Amygdala (tissue), 56 donors: ENCODE results near the gene MALL.
"Not testable (repeated sequence)": the region's sequence is repeated elsewhere in the genome, so short reads cannot be mapped to it uniquely, and the experiment has no call there.

ENCODE experiments used
- DNase-seq, 56 donors: peaks; one replicate each; lab custom pipeline; 2025; lab: John Stamatoyannopoulos, UW

MALL gene

DNA sequence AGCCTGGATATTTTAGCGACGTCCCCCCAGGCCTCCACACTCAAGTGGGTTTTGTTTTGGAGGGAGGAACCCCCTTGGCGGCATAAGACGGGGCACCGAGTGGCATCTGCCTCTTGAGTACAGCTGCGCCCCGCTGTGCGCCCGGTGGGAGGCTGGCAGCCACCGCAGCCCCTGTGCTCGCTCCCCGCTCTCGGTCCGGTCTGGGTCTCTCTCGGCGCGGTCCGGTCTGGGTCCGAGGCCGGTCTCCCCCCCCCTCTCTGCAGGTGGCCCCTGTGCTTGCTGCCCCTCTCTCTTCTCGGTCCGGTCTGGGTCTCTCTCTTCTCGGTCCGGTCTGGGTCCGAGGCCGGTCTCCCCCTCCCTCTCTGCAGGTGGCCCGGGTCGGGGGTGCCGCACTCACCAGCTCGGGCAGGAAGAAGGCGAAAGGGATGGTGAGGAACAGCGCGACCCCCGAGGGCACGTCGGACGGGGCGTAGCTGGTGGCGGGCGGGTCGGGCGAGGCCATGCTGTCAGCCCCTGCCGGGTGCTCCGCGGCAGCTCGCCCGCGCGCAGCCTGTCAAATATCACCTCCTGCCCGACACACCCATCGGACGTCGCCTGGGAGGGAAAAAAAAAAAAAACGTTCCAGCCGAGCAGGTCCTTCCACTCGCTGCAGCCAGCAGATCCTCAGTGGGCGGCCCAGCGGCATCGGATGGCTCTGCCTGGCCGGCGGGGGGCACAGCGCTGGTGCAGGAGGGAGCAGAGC, at the start of gene MALL:
Gene MALL (minus strand): TSS at position 532 of the 742 bp plus-strand sequence. CDS start 30 bp downstream, at position 502.
- no peak for DNase-seq

- DNase-seq = peak in 4 of 56 donors; percentile 1 to 33 (median 7)
Measured at GRCh38 chr2:110157153-110157793, 41.7 kb upstream of the MALL start.

GRCh38 chr2:110154828-110155227, 39.2 kb upstream of the MALL start:
- DNase-seq = not testable (repeated sequence)

- not testable (repeated sequence) for DNase-seq
Measured at GRCh38 chr2:110154188-110154587, 38.6 kb upstream of the MALL start.

DNA sequence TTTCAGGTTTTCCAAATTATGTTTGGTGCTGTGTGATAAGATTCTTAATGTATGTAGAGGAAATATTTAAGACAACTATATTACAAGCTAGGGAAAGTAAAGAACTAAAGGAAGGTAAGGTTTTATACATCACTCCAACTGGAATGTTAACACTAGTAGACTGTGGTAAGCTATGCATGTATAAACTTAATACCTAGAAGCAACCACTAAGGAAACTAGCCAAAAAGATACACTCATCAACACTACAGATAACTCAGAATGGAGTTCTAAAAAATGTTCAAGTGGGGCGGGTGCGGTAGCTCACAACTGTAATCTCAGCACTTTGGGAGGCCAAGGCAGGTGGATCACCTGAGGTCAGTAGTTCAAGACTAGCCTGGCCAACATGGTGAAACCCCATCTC, 37.8 kb upstream of the MALL start:
- no peak for DNase-seq

DNA sequence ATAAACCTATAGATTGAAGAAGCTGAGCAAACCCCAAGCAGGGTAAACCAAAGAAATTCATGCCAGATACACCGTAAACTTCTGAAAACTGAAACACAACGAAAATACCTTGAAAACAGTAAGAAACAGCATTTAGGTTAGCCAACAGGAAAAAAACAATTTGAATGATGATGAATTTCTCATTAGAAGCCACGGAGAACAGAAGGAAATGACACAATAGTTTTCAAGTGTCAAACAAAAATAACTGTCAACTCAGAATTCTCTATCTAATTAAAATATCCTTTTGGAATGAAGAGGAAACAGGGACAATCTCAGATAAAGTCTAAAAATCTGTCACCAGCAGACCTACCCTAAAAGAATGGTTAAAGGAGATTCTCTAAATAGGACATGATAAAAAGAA, 37.3 kb upstream of the MALL start:
- DNase-seq = no peak

DNA sequence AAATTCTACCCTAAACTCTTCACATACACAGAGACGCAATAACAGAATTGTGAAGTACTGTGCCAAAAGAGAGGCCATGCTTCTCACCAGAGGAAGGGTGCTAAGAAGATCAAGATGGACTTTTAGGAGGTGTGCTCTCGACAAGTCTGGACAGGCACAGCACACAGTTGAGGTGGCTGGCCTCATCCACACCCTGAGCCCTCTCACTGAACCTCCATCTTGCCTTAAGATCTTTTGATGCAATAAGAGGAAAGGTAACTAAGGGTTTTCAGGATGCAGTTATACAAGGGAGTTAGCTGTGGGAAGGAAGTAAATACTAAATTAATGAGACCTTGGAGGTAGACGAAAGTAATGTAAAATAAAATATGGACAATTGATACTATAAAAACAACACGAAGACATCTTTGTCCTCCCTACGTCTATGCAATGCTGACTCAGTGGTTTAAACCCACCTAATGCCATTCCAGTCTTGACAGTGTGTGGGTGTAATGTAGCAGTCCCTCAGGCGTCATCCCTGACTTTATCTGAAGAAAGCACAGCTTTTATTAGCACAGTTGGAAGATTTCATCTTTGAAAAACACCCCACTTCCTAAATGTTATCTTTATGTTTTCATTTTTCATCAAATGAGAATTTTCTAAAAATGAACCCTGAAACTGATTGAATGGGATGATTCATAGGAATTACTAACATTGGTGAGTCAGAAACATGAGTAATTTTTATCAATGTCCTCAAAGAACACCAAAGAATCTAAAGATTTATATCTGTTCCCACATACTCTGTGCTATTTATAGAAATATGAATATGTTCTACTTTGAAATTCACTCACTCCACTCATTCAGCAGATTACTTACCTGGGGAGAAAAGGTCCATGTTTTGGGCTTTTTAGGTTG, 34.0 kb upstream of the MALL start:
- no peak for DNase-seq

- no peak for DNase-seq
Measured at GRCh38 chr2:110146945-110147332, 31.3 kb upstream of the MALL start.

DNA sequence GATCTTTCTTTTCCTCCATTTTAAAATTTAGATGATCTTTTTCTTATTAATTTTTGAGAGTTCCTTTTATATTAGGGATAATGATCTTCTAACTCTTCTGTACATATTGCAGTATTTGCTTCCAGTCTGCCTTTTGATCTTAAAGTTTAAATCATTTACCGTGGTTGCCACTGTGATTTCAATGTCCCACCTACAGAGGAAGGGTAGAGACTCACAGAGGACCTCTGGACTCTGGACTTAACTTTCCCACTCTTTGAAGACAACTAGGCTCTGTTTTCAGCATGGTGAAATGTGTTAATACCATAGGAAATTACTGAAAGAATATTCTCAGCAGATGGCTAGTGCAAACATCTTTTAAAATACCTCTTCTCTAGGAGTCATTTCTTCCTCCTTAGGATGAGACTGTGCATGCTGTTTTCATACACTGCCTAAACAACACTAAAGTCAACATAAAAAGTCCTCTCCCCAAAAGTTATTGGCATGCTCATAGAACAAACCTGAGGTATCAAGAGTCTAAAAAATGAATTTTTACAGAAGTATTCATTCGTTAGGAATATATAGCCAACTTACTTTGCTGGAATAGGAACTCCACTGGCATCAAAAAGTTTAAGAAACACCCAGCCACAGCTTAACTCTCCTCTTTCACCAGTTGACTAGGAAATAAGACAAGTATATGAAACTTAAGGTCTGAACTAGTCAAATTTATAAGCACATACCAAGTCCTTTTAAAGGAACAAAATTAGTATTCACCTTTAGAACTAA, 30.7 kb upstream of the MALL start:
- DNase-seq = no peak

DNA sequence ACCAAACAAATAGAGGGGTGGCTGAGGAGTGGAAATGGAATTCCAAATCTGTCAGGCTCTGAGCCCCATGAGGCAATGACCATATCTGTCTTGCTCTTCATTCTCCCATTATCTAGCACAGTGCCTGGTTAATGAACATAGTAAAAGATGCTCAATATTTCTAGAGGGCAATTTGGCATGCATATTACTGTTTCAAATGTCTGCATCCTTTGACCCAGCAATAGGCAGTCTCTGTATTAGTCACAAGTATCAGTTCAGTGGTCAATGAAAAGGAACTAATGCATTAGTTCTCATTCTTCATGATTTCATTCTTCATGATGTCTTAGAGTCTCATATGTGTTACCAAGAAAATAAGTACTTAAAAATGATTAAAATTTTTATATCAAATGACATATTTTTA, 28.4 kb upstream of the MALL start:
- no peak for DNase-seq

- DNase-seq = no peak
Measured at GRCh38 chr2:110140401-110140800, 24.8 kb upstream of the MALL start.

DNA sequence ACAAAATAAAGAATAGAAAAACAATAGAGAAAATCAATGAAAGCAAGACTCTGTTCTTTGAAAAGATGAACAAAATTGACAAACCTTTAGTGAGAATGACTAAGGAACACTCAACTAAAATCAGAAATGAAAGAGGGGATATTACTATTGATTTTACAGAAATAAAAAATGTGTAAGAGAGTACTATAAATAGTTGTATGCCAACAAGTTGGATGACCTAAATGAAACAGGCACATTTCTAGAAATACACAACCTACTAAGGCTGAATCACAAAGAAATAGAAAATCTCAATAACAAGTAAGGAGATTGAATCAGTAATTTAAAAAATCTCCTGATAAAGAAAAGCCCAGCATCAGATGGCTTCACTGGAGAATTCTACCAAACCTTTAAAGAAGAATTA, 18.4 kb upstream of the MALL start:
- no peak for DNase-seq

DNA sequence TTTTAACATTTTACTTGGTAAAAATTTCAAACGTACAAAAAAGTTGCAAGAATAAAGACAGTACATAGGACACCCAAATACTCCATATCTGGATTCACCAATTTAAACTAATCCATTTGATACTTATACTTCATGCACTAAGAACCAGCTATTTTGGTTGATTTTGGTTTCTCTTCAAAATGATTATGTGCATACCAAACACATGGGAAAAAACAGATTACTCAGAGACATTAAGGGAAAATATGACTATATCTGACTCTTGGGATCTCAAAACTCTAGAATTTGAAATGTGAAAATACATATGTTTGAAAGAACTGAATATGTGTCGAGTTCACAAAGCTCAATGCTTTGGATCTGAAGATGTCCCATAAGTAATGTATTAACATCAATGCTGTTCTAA, 15.5 kb upstream of the MALL start:
- DNase-seq = no peak

GRCh38 chr2:110130757-110131156, 15.1 kb upstream of the MALL start:
- DNase-seq = no peak

DNA sequence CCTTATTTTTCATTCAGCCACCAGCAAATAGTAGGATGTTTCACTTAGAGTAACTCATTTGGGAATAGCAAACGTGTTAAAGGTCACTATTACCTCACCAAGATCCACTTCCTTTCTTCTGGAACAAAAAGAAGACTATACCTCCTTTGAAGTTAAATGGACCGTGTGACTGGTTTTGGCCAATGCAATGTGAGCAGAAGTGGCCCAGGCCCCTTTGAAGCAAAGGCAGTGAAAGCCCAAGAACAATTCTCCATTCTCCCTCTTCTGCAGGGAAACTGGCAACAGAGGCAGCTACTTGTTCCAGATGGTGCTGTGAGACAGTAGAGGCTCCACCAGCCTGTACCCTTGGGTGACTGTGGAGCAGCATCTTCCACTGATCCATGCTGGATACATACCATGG, 11.3 kb upstream of the MALL start:
- no peak for DNase-seq

GRCh38 chr2:110126086-110126773, 10.6 kb upstream of the MALL start:
- no peak for DNase-seq

- DNase-seq = no peak
Measured at GRCh38 chr2:110124939-110125691, 9.5 kb upstream of the MALL start.

GRCh38 chr2:110124038-110124825, 8.6 kb upstream of the MALL start:
- DNase-seq = no peak
